Spinal cord (tissue), 10 donors: Measurements from ENCODE around the gene VWF. TPM values are rescaled to one million over a fixed set of nuclear protein-coding genes. Genes with fewer than 3 reads are reported as not detected.

Experiments used
- DNase-seq, 6 donors: peaks; one replicate each; pipeline versions ENCODE4 v3.0.0 to v3.0.0-alpha.2; 2013 to 2015; ENCODE audit warnings: low spot score in 6 of 6, low read depth in 4 of 6
- H3K27ac ChIP-seq: one replicate; pipeline ENCODE4 v1.5.1; 2013; ENCODE audit warnings: low read depth, low read length, control low read depth
- H3K27me3 ChIP-seq: one replicate; pipeline ENCODE4 v1.6.1; 2013; ENCODE audit warnings: low read length; ENCODE audit not compliant: control insufficient read depth, insufficient read depth
- H3K36me3 ChIP-seq: one replicate; pipeline ENCODE4 v1.6.1; 2013; ENCODE audit warnings: low read length; ENCODE audit not compliant: control insufficient read depth, insufficient read depth
- H3K4me1 ChIP-seq: one replicate; pipeline ENCODE4 v1.6.1; 2013; ENCODE audit warnings: low read length; ENCODE audit not compliant: control insufficient read depth, insufficient read depth
- H3K4me3 ChIP-seq: one replicate; pipeline ENCODE4 v1.5.1; 2013; ENCODE audit warnings: low read depth, low read length, control low read depth
- H3K9me3 ChIP-seq: one replicate; pipeline ENCODE4 v1.6.1; 2013; ENCODE audit warnings: low read length; ENCODE audit not compliant: control insufficient read depth, insufficient read depth
- WGBS: methylation state at CpG from one replicate; pipeline ENCODE4 v1.1.5; 2013; ENCODE audit warnings: missing lambda C conversion rate; ENCODE audit not compliant: insufficient coverage; 5-methylcytosine and 5-hydroxymethylcytosine counted together
- polyA plus RNA-seq, 2 donors: library from polyadenylated mRNA; unstranded; fragments of 120-200 nt; gene quantifications; one replicate each; pipeline ENCODE4 v1.2.1, GENCODE V29; 2013; ENCODE audit not compliant: insufficient read length in 2 of 2
- total RNA-seq, 2 donors: library from RNA; depleted of rRNA in 1 of 2; stranded (reverse); fragments of 120-200 nt in 1 of 2; fragments of >200 nt in 1 of 2; gene quantifications; one replicate each; pipeline versions ENCODE4 v1.2.3 to v1.2.4, GENCODE V29; 2013 to 2014
- donor health status: healthy.

VWF gene
- total and polyA plus RNA-seq, 4 donors, result 34.3 to 76.6 (median 37.5) TPM

DNA sequence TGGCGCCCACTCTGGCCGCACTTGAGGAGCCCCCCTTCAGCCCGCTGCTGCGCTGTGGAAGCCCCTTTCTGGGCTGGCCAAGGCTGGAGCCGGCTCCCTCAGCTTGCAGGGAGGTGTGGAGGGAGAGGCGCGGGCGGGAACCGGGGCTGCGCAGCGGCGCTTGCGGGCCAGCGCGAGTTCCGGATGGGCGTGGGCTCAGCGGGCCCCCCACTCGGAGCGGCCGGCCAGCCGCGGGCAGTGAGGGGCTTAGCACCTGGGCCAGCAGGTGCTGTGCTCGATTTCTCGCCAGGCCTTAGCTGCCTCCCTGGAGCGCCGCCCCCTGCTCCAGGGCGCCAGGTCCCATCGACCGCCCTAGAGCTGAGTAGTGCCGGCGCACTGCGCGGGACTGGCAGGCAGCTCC, 8.0 kb upstream of the VWF start:
- Histone ChIP-seq H3K4me1 (no peaks in the 10 kb centered on the region), H3K27ac (no peak overlapping the region), H3K36me3 (no peaks in the 10 kb centered on the region), H3K4me3 (no peak overlapping the region), H3K27me3 (no peaks in the 10 kb centered on the region), H3K9me3 (no peaks in the 10 kb centered on the region)
- 77% methylated on average over 34 of the region's 34 CpGs for WGBS
- DNase-seq, result no peak

DNA sequence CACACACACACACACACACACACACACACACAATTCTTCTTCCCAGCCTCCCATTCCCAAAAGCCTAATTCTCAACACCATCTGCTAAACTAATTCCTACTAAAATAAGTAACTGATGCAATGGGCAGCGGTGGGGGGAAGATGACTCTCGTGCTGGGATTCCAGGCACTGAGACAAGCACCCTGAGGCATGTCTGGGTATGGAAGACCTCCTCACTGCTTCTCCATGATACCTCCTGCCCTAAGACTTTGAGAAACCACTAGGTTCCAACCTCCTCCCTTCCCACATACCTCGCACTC, 789 bp upstream of the VWF start:
- Histone ChIP-seq H3K4me3 (no peak overlapping the region), H3K9me3 (no peaks in the 10 kb centered on the region), H3K27ac (no peak overlapping the region), H3K4me1 (no peaks in the 10 kb centered on the region), H3K27me3 (no peaks in the 10 kb centered on the region), H3K36me3 (no peaks in the 10 kb centered on the region)
- 84% methylated on average over 3 of the region's 3 CpGs for WGBS
- DNase-seq, result peak in 1 of 6 donors; percentile 35

DNA sequence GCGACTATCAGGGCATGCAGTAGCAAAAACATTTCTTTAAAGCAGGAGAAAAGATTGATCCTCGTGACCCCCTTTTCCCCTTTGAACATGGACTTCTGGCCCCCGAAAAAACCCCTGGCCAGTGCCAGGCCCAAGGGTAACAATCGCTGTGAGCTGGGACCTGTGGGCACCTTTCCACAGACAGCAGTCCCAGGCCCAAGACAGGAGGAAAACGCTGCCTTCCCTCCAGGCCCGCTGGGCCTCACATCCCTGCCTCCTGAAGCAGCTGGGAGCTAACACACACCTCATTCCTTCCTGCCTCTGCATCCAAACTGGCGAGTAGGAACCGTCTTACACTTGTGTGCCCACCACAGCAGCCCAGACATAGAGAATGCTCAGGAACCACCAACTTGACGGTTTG, 1.2 kb downstream of the VWF start:
- H3K27ac ChIP-seq, result no peak overlapping the region
- peaks cover 3% of the 10 kb centered on the region for H3K4me1 ChIP-seq
- no peaks in the 10 kb centered on the region for H3K36me3 ChIP-seq
- no peak for DNase-seq
- WGBS, result 86% methylated on average over 9 of the region's 9 CpGs
- no peaks in the 10 kb centered on the region for H3K27me3 ChIP-seq
- H3K4me3 ChIP-seq, result no peak overlapping the region
- no peaks in the 10 kb centered on the region for H3K9me3 ChIP-seq

DNA sequence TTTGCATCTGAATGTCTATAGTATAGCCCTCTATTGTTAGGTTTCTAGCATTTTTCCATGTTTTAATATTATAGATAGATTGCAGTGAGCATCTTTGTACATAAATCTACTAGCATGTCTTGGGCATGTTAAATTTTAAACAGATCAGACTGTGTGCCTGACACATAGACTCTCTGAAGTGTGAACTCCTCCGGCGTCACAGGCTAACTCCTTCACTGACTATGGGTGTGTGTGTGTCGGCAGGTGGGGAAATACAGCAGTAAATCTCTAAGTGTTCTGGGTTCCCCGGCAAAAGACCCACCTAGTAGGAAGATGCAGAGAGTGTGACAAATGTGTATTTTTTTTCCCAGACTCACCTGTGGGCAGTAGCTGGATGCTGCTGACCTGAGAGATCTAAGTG, 2.3 kb downstream of the VWF start:
- H3K4me1 ChIP-seq, result peaks cover 6% of the 10 kb centered on the region
- 98% methylated on average over 4 of the region's 4 CpGs for WGBS
- H3K4me3 ChIP-seq, result no peak overlapping the region
- H3K9me3 ChIP-seq, result no peaks in the 10 kb centered on the region
- no peaks in the 10 kb centered on the region for H3K27me3 ChIP-seq
- DNase-seq, result peak in 1 of 6 donors; percentile 11
- no peaks in the 10 kb centered on the region for H3K36me3 ChIP-seq
- H3K27ac ChIP-seq, result no peak overlapping the region

DNA sequence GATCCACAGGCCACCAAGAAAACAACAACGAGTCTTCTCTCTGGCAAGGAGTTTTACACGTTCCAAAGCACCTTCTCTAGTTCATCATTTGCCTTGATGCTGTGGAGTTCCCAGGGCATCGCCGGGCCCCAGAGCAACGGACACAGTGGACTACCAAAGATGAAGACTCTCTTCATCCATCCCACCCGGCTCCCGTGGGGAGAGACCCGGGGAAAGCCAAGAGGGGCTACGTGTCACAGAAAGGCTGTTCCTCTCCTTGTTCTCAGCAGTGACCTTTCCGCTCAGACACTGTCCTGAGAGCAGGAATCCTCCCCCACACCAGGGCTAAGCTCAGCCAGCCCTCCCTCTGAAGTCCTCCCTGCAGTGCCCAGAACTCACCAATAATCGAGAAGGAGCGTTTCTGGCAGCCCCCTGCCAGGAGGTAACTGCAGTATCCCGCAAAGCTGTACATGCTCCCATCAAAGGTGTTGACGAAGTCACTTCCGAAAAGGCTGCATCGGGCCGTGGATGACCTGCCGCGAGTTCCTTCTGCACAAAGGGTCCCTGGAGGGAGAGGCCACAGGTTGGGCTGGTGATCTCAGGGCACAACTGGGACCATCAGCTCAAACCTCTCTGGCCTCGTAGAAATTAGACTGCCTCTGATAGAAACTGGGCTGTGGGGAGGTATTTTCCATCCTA, 3.5 kb downstream of the VWF start:
- DNase-seq, result no peak
- peaks cover 12% of the 10 kb centered on the region for H3K4me1 ChIP-seq
- no peak overlapping the region for H3K27ac ChIP-seq
- H3K36me3 ChIP-seq, result no peaks in the 10 kb centered on the region
- no peaks in the 10 kb centered on the region for H3K27me3 ChIP-seq
- no peaks in the 10 kb centered on the region for H3K9me3 ChIP-seq
- H3K4me3 ChIP-seq, result no peak overlapping the region
- 68% methylated on average over 20 of the region's 20 CpGs for WGBS

DNA sequence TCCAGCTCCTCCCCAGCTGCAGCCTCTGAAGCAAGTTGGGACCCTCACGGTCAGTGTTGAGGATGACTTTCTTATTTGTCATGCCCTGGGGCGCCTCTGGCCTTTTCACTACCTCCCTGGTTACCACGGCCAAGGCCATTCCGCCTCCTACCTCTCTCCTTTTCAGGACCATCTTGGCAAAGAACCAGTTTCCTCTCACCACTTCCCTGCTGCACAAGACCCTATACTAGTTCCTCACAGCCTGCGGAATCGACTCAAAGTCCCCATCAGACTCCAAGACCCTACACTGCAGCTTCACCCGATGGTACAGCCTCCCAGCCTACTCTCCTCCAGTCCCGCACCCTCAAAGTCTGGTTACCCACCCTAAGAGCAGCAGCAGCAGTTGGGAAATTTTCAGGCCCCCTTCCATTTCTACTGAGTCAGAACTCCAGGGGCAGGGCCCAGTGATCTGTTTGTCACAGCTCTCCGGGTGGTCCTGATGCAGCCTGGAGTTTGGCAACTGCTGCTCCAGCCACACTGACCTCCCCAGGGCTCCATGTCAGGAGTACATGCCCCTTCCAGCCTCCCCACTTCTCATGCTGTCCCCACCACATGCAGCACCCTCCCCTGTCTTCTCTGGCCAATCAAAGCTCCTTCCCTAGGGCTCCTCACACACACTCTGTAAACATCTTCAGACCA, 5.4 kb downstream of the VWF start:
- WGBS, result 76% methylated on average over 9 of the region's 9 CpGs
- peaks cover 12% of the 10 kb centered on the region for H3K4me1 ChIP-seq

DNA sequence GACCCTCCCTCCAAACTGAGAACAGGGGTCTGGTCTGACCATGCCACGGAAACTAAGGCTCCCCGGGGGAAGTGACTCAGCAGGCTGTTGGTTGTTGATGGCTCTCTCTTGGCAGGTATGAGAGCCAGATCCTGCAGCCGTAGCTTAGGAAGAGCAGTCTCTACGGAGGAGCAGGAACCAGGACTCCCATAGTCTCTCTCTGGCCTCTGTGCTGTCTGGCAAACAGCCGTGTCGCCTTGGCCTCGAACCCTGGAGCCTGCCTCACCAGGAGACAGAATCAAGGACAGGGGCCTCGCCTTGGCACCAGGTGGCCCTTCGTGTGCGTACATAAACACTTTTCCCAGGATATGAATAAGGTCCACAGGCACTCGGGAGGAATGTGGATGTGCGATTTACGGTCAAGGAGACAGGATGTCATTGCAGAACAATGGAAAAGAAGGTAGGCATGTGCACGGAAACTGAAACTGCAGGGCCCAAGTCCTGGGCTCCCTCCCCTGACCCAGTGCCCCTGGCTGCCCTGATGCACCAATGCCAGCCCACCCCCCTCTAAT, 7.9 kb downstream of the VWF start:
- Histone ChIP-seq H3K36me3 (no peaks in the 10 kb centered on the region), H3K4me1 (peaks cover 12% of the 10 kb centered on the region), H3K27ac (no peak overlapping the region), H3K4me3 (no peak overlapping the region), H3K27me3 (no peaks in the 10 kb centered on the region), H3K9me3 (no peaks in the 10 kb centered on the region)
- DNase-seq, result no peak
- 69% methylated on average over 12 of the region's 14 CpGs for WGBS

More for the DNA sequence above, 5.4 kb downstream of the VWF start:
- Histone ChIP-seq H3K4me3 (no peak overlapping the region), H3K27ac (no peak overlapping the region), H3K27me3 (no peaks in the 10 kb centered on the region), H3K36me3 (no peaks in the 10 kb centered on the region), H3K9me3 (no peaks in the 10 kb centered on the region)
- DNase-seq, result no peak

DNA sequence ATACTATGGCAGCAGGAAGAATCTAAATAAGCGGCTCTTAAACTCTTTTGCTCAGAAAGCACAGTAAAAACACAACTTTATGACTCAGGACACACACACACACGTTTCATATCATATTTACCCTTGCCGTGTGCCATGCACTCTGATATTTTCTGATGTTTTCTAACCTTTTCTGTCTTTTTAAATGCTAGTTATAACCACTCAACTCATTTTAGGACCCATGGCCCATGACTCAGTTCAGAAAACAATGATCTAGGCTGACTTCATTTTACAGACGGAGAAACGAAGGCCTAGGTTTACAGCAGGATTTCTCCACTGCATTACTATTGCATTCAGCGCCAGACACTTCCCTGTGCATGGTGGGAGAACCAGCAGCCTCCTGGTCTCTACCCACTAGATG, 9.1 kb downstream of the VWF start:
- H3K9me3 ChIP-seq, result no peaks in the 10 kb centered on the region
- WGBS, result 94% methylated on average over 5 of the region's 6 CpGs
- H3K27ac ChIP-seq, result no peak overlapping the region
- DNase-seq, result no peak
- no peak overlapping the region for H3K4me3 ChIP-seq
- H3K36me3 ChIP-seq, result no peaks in the 10 kb centered on the region
- H3K4me1 ChIP-seq, result peaks cover 12% of the 10 kb centered on the region
- no peaks in the 10 kb centered on the region for H3K27me3 ChIP-seq

DNA sequence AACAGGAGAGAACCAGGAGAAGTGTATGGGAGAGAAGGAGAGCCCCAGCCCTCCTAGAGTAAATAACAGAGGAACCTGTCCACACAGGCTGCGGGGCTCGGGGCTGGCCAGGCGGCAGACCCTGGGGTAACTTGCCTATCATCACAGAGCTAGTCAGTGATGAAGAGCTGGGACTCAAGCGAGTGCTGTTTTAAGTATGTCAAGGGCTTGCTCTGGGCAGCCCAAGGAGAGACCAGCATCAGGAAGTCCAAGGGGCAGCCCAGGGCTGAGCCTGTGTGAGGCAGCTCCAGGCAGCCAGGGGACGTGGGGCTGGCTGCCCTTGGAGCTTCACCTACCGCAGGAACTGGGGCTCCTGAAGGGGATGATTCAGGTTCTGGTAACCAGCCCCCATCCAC, 10.0 kb downstream of the VWF start:
- H3K36me3 ChIP-seq, result no peaks in the 10 kb centered on the region
- no peak overlapping the region for H3K4me3 ChIP-seq
- WGBS, result 82% methylated on average over 6 of the region's 6 CpGs
- H3K27ac ChIP-seq, result no peak overlapping the region
- no peaks in the 10 kb centered on the region for H3K27me3 ChIP-seq
- H3K9me3 ChIP-seq, result no peaks in the 10 kb centered on the region
- peaks cover 12% of the 10 kb centered on the region for H3K4me1 ChIP-seq
- no peak for DNase-seq
